Measurements from ENCODE around the gene MLXIP. TPM values are rescaled to one million over a fixed set of nuclear protein-coding genes. Genes with fewer than 3 reads are reported as not detected.
A peak's percentile ranks its signal among the peaks of the same experiment; 100 is the strongest.

Gene MLXIP
- polyA plus RNA-seq, 1 experiment, result 5.8 TPM

DNA sequence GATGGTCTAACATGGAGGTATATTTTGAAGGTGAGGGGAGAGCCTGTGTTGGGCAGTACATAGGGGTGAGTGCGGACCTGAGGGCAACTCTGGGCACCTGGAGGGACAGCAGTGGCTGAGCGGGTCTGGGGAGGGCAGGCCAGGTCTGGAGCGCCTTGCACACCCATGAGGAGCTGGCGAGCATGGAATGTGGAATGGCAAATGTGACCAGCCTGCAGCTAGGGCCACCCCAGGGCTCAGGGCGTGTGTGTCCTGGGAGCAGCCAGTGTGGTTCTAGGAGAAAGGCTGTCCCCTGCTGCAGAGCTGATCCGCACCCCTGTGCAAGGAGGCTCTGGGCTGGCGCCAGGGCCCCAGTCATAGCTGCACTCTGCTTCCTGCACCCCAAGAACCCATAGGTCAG, 32.4 kb upstream of the MLXIP start:
- DNase-seq (ENCODE audit: low read depth, low spot score), result no peak
- H3K27ac ChIP-seq (ENCODE audit: low read depth, low read length), result peak overlapping the region; percentile 21
- H3K4me3 ChIP-seq (ENCODE audit: low read depth, low read length), result no peak overlapping the region
- peaks cover 4% of the 10 kb centered on the region; the same call in 1 of the 2 replicates for H3K9me3 ChIP-seq (ENCODE audit: control insufficient read depth, insufficient read depth, low read length)
- H3K27me3 ChIP-seq (ENCODE audit: control insufficient read depth, insufficient read depth, low read length), result no peaks in the 10 kb centered on the region
- CTCF ChIA-PET, result interaction anchor here (1.0 kb wide), 1 partner anchor 77 kb away, joined by 3 read pairs; no protein-coding TSS in a partner anchor
- TF ChIP-seq CTCF (IDR thresholded peaks at IDR 0.05; ENCODE audit: low read depth, low read length), result no peak
- POLR2A ChIA-PET, result no interaction called here

DNA sequence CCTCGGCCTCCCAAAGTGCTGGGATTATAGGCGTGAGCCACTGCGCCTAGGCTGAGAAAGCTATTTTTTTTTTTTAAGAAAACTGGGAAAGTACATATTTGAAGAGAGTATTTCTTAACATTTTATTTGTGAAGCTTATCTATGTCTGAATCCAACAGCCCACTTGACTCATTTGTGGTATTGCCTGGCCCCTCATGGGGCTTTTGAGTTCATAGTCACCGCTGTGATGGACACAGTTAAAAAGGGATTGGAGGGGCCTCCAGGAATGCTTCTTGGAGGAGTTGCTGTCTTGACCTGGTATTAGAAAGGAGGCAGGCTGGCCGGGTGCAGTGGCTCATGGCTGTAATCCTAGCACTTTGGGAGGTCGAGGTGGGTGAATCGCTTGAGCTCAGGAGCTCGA, 30.4 kb upstream of the MLXIP start:
- no peak for TF ChIP-seq CTCF (IDR thresholded peaks at IDR 0.05; ENCODE audit: low read depth, low read length)
- Histone ChIP-seq H3K9me3 (ENCODE audit: control insufficient read depth, insufficient read depth, low read length) (peaks cover 4% of the 10 kb centered on the region; the same call in 1 of the 2 replicates), H3K27me3 (ENCODE audit: control insufficient read depth, insufficient read depth, low read length) (no peaks in the 10 kb centered on the region), H3K4me3 (ENCODE audit: low read depth, low read length) (no peak overlapping the region), H3K27ac (ENCODE audit: low read depth, low read length) (no peak overlapping the region)
- no peak for DNase-seq (ENCODE audit: low read depth, low spot score)
- CTCF ChIA-PET, result interaction anchor here (1.4 kb wide), 1 partner anchor 75 kb away, joined by 7 read pairs; no protein-coding TSS in a partner anchor
- POLR2A ChIA-PET, result no interaction called here

GRCh38 chr12:122049827-122050226, 28.7 kb upstream of the MLXIP start:
- Histone ChIP-seq H3K9me3 (ENCODE audit: control insufficient read depth, insufficient read depth, low read length) (peaks cover 4% of the 10 kb centered on the region; the same call in 1 of the 2 replicates), H3K27me3 (ENCODE audit: control insufficient read depth, insufficient read depth, low read length) (no peaks in the 10 kb centered on the region), H3K4me3 (ENCODE audit: low read depth, low read length) (no peak overlapping the region), H3K27ac (ENCODE audit: low read depth, low read length) (no peak overlapping the region)
- TF ChIP-seq CTCF (IDR thresholded peaks at IDR 0.05; ENCODE audit: low read depth, low read length), result no peak
- ChIA-PET CTCF (interaction anchor here (2.6 kb wide), 1 partner anchor 73 kb away, joined by 16 read pairs; no protein-coding TSS in a partner anchor), POLR2A (no interaction called here)
- no peak for DNase-seq (ENCODE audit: low read depth, low spot score)

DNA sequence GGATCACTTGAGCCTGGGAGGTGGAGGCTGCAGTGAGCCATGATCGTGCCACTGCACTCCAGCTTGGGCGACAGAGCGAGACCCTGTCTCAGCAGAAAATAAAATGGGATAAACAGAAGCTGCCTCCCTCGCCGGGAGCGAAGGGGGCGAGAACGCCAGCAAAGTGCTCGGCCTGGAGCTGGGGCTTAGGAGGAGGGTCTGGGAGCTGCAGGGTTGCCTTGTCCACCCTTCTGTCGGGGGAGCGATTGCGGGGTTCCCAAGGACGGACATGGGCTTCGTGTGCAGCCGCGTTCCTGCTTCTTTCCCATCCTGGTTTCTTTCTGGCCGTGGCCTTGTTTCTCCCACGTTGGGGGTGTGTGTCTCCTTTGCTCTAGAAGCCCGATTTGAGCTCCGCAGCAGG, 27.9 kb upstream of the MLXIP start:
- Histone ChIP-seq H3K9me3 (ENCODE audit: control insufficient read depth, insufficient read depth, low read length) (no peaks in the 10 kb centered on the region), H3K27me3 (ENCODE audit: control insufficient read depth, insufficient read depth, low read length) (no peaks in the 10 kb centered on the region), H3K27ac (ENCODE audit: low read depth, low read length) (no peak overlapping the region), H3K4me3 (ENCODE audit: low read depth, low read length) (no peak overlapping the region)
- no peak for TF ChIP-seq CTCF (IDR thresholded peaks at IDR 0.05; ENCODE audit: low read depth, low read length)
- POLR2A ChIA-PET, result interaction anchor here (0.6 to 1.7 kb wide), 6 partner anchors 12 to 175 kb away, joined by 3 to 8 read pairs (median 4); partner anchors contain the start of gene DIABLO
- CTCF ChIA-PET, result interaction anchor here (0.5 to 2.6 kb wide), 7 partner anchors 12 to 256 kb away, joined by 3 to 16 read pairs (median 5); no protein-coding TSS in a partner anchor
- DNase-seq (ENCODE audit: low read depth, low spot score), result no peak

GRCh38 chr12:122051231-122051876, 27.2 kb upstream of the MLXIP start:
- H3K4me3 ChIP-seq (ENCODE audit: low read depth, low read length), result no peak overlapping the region
- ChIA-PET CTCF (interaction anchor here (0.5 to 2.6 kb wide), 9 partner anchors 11 to 257 kb away, joined by 3 to 16 read pairs (median 4); no protein-coding TSS in a partner anchor), POLR2A (interaction anchor here (0.6 to 1.7 kb wide), 13 partner anchors 12 to 185 kb away, joined by 3 to 11 read pairs (median 5); partner anchors contain the start of genes DIABLO and MLXIP)
- no peak for DNase-seq (ENCODE audit: low read depth, low spot score)
- peak overlapping the region; percentile 47 for H3K27ac ChIP-seq (ENCODE audit: low read depth, low read length)
- no peaks in the 10 kb centered on the region for H3K27me3 ChIP-seq (ENCODE audit: control insufficient read depth, insufficient read depth, low read length)
- H3K9me3 ChIP-seq (ENCODE audit: control insufficient read depth, insufficient read depth, low read length), result no peaks in the 10 kb centered on the region
- TF ChIP-seq CTCF (IDR thresholded peaks at IDR 0.05; ENCODE audit: low read depth, low read length), result no peak
